Measurements from ENCODE around the gene FKBP8.

The FKBP8 gene

DNA sequence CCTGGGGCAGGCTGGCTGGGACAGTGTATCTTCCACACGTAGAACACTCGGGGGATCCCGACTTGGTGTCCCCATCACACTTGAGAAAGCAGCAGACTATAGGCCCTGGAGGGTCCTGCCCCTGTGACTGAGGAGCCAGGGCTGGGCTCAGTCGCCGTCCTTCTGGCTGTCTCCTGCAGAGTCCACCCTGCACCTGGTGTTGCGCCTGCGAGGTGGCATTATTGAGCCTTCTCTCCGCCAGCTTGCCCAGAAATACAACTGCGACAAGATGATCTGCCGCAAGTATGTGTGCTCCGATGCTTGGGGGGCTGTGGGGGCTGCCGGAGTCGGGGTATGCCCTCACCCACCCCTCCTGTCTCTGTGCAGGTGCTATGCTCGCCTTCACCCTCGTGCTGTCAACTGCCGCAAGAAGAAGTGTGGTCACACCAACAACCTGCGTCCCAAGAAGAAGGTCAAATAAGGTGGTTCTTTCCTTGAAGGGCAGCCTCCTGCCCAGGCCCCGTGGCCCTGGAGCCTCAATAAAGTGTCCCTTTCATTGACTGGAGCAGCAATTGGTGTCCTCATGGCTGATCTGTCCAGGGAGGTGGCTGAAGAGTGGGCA, 31.4 kb upstream of the FKBP8 start:
- Histone ChIP-seq H3K14ac (ENCODE audit: low read length) (no peak overlapping the region), H3K79me2 (ENCODE audit: control insufficient read depth, insufficient read depth, low read length, poor library complexity) (peaks cover 12% of the 10 kb centered on the region), H4K8ac (ENCODE audit: low read depth, low read length) (no peak overlapping the region), H4K91ac (ENCODE audit: low read depth, low read length) (no peak overlapping the region), H3K4ac (ENCODE audit: low read depth, low read length) (no peak overlapping the region), H3K36me3 (ENCODE audit: control insufficient read depth in 1 of 2, insufficient read depth in 2 of 2, low read length in 2 of 2) (peaks cover 40 to 45% of the 10 kb centered on the region in 2 experiments), H3K9me3 (ENCODE audit: insufficient read depth, low read depth, low read length) (peaks cover 1% of the 10 kb centered on the region), H3K4me3 (ENCODE audit: low read depth, low read length) (no peak overlapping the region), H3K18ac (ENCODE audit: low read length) (no peak overlapping the region), H3K27ac (ENCODE audit: low read depth, low read length) (no peak overlapping the region), H2AFZ (ENCODE audit: insufficient read depth, low read length, poor library complexity) (no peak overlapping the region), H3K23ac (ENCODE audit: low read length) (no peak overlapping the region), H3K79me1 (ENCODE audit: low read length) (peaks cover 3% of the 10 kb centered on the region), H2BK5ac (ENCODE audit: low read depth, low read length, poor library complexity) (no peak overlapping the region), H2BK12ac (ENCODE audit: low read length) (no peak overlapping the region), H3K27me3 (ENCODE audit: insufficient read depth, low read length) (no peaks in the 10 kb centered on the region), H3K4me1 (ENCODE audit: control insufficient read depth in 1 of 2, insufficient read depth in 2 of 2, low read length in 2 of 2) (peaks cover 8 to 9% of the 10 kb centered on the region in 2 experiments), H2BK120ac (ENCODE audit: insufficient read depth, low read length, poor library complexity) (no peak overlapping the region), H3K9ac (ENCODE audit: low read length) (no peak overlapping the region), H2AK5ac (ENCODE audit: low read length) (no peak overlapping the region), H4K12ac (ENCODE audit: low read depth, low read length) (no peak overlapping the region), H3K4me2 (ENCODE audit: low read length) (no peak overlapping the region)
- DNase-seq, result no peak
- WGBS (ENCODE audit: extremely low coverage, insufficient coverage, insufficient read length), result no CpG with 5 or more reads among the region's 18 CpGs

DNA sequence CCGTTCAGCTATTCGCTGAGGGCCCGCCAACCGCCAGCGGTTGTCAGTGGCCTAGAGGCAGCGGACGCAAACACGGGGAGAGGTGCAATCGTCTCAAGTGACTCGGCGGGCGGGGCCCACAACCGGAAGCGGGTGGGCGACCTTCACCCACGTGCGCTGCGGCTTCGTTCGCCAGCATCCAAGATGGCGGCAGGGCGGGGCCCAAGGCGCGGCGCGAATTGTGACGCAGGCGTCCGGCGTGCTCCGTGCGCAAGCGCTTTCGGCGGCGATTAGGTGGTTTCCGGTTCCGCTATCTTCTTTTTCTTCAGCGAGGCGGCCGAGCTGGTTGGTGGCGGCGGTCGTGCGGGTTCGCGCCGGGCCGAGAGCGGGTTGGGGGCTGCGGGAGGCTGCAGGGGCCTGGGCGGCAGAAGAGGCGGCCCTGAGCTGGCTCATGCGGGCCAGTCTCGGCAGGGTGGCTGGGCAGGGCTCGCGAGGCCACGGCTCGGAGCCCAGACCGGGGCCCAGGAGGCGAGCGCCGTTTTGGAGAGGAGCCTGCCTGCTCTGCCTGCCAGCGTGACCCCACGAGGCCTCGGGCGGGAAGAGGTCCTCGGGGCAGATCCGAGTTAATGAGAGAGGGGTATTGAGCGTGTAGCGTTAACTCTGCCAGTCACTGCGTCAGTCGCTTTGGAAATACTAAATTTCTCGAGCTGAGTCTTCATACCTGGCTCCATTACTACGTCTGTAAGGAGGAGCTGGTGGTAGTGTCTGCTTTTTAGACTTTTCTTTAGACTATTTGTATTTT, 28.4 kb upstream of the FKBP8 start, which contains the start of gene UBA52:
UBA52 (plus strand) TSS at position 294 of the 781 bp plus-strand sequence. CDS start 1,444 bp downstream, outside the sequence.
- Histone ChIP-seq H3K9me3 (ENCODE audit: insufficient read depth, low read depth, low read length) (peaks cover 1% of the 10 kb centered on the region), H3K79me2 (ENCODE audit: control insufficient read depth, insufficient read depth, low read length, poor library complexity) (peaks cover 12% of the 10 kb centered on the region), H3K18ac (ENCODE audit: low read length) (peak within 1 kb of the TSS; percentile 89), H3K4ac (ENCODE audit: low read depth, low read length) (peak within 1 kb of the TSS; percentile 99), H3K4me2 (ENCODE audit: low read length) (peak within 1 kb of the TSS; percentile 80), H3K9ac (ENCODE audit: low read length) (peak within 1 kb of the TSS; percentile 93), H4K8ac (ENCODE audit: low read depth, low read length) (peak within 1 kb of the TSS; percentile 76), H4K12ac (ENCODE audit: low read depth, low read length) (peak within 1 kb of the TSS; percentile 68), H2BK5ac (ENCODE audit: low read depth, low read length, poor library complexity) (peak within 1 kb of the TSS; percentile 78), H2BK120ac (ENCODE audit: insufficient read depth, low read length, poor library complexity) (peak within 1 kb of the TSS; percentile 59), H3K4me3 (ENCODE audit: low read depth, low read length) (peak within 1 kb of the TSS; percentile 99), H2AK5ac (ENCODE audit: low read length) (peak within 1 kb of the TSS; percentile 67), H3K23ac (ENCODE audit: low read length) (no peak within 1 kb of the TSS), H3K14ac (ENCODE audit: low read length) (peak within 1 kb of the TSS; percentile 94), H2AFZ (ENCODE audit: insufficient read depth, low read length, poor library complexity) (peak within 1 kb of the TSS; percentile 93), H3K27me3 (ENCODE audit: insufficient read depth, low read length) (no peaks in the 10 kb centered on the region), H3K79me1 (ENCODE audit: low read length) (peaks cover 3% of the 10 kb centered on the region), H3K36me3 (ENCODE audit: control insufficient read depth in 1 of 2, insufficient read depth in 2 of 2, low read length in 2 of 2) (peaks cover 60 to 64% of the 10 kb centered on the region in 2 experiments), H3K4me1 (ENCODE audit: control insufficient read depth in 1 of 2, insufficient read depth in 2 of 2, low read length in 2 of 2) (peaks cover 8 to 9% of the 10 kb centered on the region in 2 experiments), H4K91ac (ENCODE audit: low read depth, low read length) (peak within 1 kb of the TSS; percentile 83), H2BK12ac (ENCODE audit: low read length) (no peak within 1 kb of the TSS), H3K27ac (ENCODE audit: low read depth, low read length) (peak within 1 kb of the TSS; percentile 73)
- DNase-seq, result peak; percentile 100
- WGBS (ENCODE audit: extremely low coverage, insufficient coverage, insufficient read length), result no CpG with 5 or more reads among the region's 75 CpGs

DNA sequence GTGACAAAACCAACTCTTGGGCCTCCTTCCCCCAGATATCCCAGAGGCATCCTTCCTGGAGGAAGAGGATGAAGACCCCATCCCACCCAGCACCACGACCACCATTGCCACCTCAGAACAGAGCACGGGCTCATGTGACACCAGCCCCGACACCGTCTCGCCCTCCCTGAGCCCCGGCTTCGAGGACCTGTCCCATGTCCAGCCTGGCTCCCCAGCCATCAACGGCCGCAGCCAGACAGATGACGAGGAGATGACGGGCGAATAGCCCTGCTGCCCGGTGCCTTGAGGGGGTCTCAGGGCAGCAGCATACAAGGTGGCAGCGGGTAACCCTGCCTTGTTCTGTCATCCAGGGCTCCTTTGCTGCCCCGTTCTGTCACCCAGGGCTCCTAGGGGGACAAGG, 25.0 kb upstream of the FKBP8 start:
- Histone ChIP-seq H3K9me3 (ENCODE audit: insufficient read depth, low read depth, low read length) (peaks cover 1% of the 10 kb centered on the region), H3K18ac (ENCODE audit: low read length) (no peak overlapping the region), H3K27ac (ENCODE audit: low read depth, low read length) (no peak overlapping the region), H3K4me3 (ENCODE audit: low read depth, low read length) (no peak overlapping the region), H3K14ac (ENCODE audit: low read length) (no peak overlapping the region), H2AK5ac (ENCODE audit: low read length) (no peak overlapping the region), H2BK120ac (ENCODE audit: insufficient read depth, low read length, poor library complexity) (no peak overlapping the region), H3K4ac (ENCODE audit: low read depth, low read length) (no peak overlapping the region), H2AFZ (ENCODE audit: insufficient read depth, low read length, poor library complexity) (no peak overlapping the region), H3K4me2 (ENCODE audit: low read length) (no peak overlapping the region), H3K27me3 (ENCODE audit: insufficient read depth, low read length) (no peaks in the 10 kb centered on the region), H3K79me1 (ENCODE audit: low read length) (peaks cover 3% of the 10 kb centered on the region), H4K8ac (ENCODE audit: low read depth, low read length) (no peak overlapping the region), H3K79me2 (ENCODE audit: control insufficient read depth, insufficient read depth, low read length, poor library complexity) (peaks cover 12% of the 10 kb centered on the region), H4K12ac (ENCODE audit: low read depth, low read length) (no peak overlapping the region), H2BK5ac (ENCODE audit: low read depth, low read length, poor library complexity) (no peak overlapping the region), H3K36me3 (ENCODE audit: control insufficient read depth in 1 of 2, insufficient read depth in 2 of 2, low read length in 2 of 2) (peaks cover 63 to 65% of the 10 kb centered on the region in 2 experiments), H2BK12ac (ENCODE audit: low read length) (no peak overlapping the region), H3K9ac (ENCODE audit: low read length) (no peak overlapping the region), H4K91ac (ENCODE audit: low read depth, low read length) (no peak overlapping the region), H3K23ac (ENCODE audit: low read length) (no peak overlapping the region), H3K4me1 (ENCODE audit: control insufficient read depth in 1 of 2, insufficient read depth in 2 of 2, low read length in 2 of 2) (peaks cover 8 to 9% of the 10 kb centered on the region in 2 experiments)
- no CpG with 5 or more reads among the region's 15 CpGs for WGBS (ENCODE audit: extremely low coverage, insufficient coverage, insufficient read length)
- DNase-seq, result no peak

DNA sequence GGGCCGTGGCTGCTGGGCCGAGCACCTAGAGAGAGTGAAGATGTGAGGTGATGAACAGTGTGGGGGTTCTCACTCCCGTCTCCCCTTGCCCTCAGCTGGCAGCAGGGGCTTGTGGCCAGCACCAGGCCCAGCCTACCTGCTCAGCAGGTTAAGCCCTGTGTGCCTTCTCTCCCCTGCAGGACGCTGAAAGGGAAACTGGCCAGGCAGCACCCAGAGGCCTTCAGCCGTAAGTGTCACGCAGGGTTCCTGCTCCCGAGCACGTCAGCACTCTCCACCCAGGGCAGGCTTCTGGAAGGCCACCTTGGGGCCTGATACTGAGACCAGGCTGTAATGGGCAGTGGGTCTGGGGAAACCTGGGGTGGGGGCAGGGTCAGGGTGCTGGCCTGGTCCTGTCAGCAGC, 23.6 kb upstream of the FKBP8 start:
- Histone ChIP-seq H3K79me2 (ENCODE audit: control insufficient read depth, insufficient read depth, low read length, poor library complexity) (peaks cover 3% of the 10 kb centered on the region), H3K27me3 (ENCODE audit: insufficient read depth, low read length) (no peaks in the 10 kb centered on the region), H3K18ac (ENCODE audit: low read length) (no peak overlapping the region), H2AFZ (ENCODE audit: insufficient read depth, low read length, poor library complexity) (no peak overlapping the region), H3K4me2 (ENCODE audit: low read length) (no peak overlapping the region), H2BK120ac (ENCODE audit: insufficient read depth, low read length, poor library complexity) (no peak overlapping the region), H3K27ac (ENCODE audit: low read depth, low read length) (no peak overlapping the region), H4K12ac (ENCODE audit: low read depth, low read length) (no peak overlapping the region), H3K14ac (ENCODE audit: low read length) (no peak overlapping the region), H3K9me3 (ENCODE audit: insufficient read depth, low read depth, low read length) (no peaks in the 10 kb centered on the region), H3K79me1 (ENCODE audit: low read length) (peaks cover 3% of the 10 kb centered on the region), H3K23ac (ENCODE audit: low read length) (no peak overlapping the region), H3K9ac (ENCODE audit: low read length) (no peak overlapping the region), H4K8ac (ENCODE audit: low read depth, low read length) (no peak overlapping the region), H3K4me3 (ENCODE audit: low read depth, low read length) (no peak overlapping the region), H3K36me3 (ENCODE audit: control insufficient read depth in 1 of 2, insufficient read depth in 2 of 2, low read length in 2 of 2) (peaks cover 67 to 68% of the 10 kb centered on the region in 2 experiments), H2BK5ac (ENCODE audit: low read depth, low read length, poor library complexity) (no peak overlapping the region), H3K4ac (ENCODE audit: low read depth, low read length) (no peak overlapping the region), H3K4me1 (ENCODE audit: control insufficient read depth in 1 of 2, insufficient read depth in 2 of 2, low read length in 2 of 2) (no peaks in the 10 kb centered on the region), H2AK5ac (ENCODE audit: low read length) (no peak overlapping the region), H2BK12ac (ENCODE audit: low read length) (no peak overlapping the region), H4K91ac (ENCODE audit: low read depth, low read length) (no peak overlapping the region)
- no peak for DNase-seq
- no CpG with 5 or more reads among the region's 8 CpGs for whole genome bisulfite sequencing (ENCODE audit: extremely low coverage, insufficient coverage, insufficient read length)
